GM06990 (cell line): ENCODE data around the gene KRTAP10-9.

ENCODE experiments used
- DNase-seq: peaks from one replicate; pipeline ENCODE4 v3.0.0-alpha.2; 2011; ENCODE audit not compliant: insufficient read length; ENCODE audit errors: extremely low read depth
- H3K27me3 ChIP-seq: replicated peaks from 2 replicates; pipeline ENCODE4 v1.6.0; 2011; ENCODE audit warnings: low read length; ENCODE audit not compliant: control insufficient read depth, insufficient read depth
- H3K36me3 ChIP-seq: 2 replicates; pipeline ENCODE4 v1.5.1; 2011; ENCODE audit warnings: low read length; ENCODE audit not compliant: control insufficient read depth, insufficient read depth
- H3K4me3 ChIP-seq: replicated peaks from 2 replicates; pipeline ENCODE4 v1.5.1; 2011; ENCODE audit warnings: low read depth, mild to moderate bottlenecking, control low read depth, low read length
- CTCF ChIP-seq: IDR thresholded peaks from 2 replicates; pipeline ENCODE4 v1.5.1; 2011; ENCODE audit warnings: low read length, control low read depth, mild to moderate bottlenecking, inconsistent platforms; ENCODE audit not compliant: insufficient read depth, poor library complexity, severe bottlenecking

Gene KRTAP10-9

GRCh38 chr21:44650265-44650972 lies 23.5 kb downstream of the KRTAP10-9 start:
- no peak for TF ChIP-seq CTCF
- Histone ChIP-seq H3K36me3 (no peaks in the 10 kb centered on the region), H3K27me3 (no peaks in the 10 kb centered on the region), H3K4me3 (no peak overlapping the region)
- DNase-seq: no peak

GRCh38 chr21:44650973-44651675 lies 24.2 kb downstream of the KRTAP10-9 start:
- no peaks in the 10 kb centered on the region for H3K36me3 ChIP-seq
- no peak for DNase-seq
- no peaks in the 10 kb centered on the region for H3K27me3 ChIP-seq
- no peak overlapping the region for H3K4me3 ChIP-seq
- TF ChIP-seq CTCF: no peak

GRCh38 chr21:44653123-44653522 lies 26.2 kb downstream of the KRTAP10-9 start:
- H3K27me3 ChIP-seq: no peaks in the 10 kb centered on the region
- DNase-seq: no peak
- TF ChIP-seq CTCF: no peak
- H3K36me3 ChIP-seq: no peaks in the 10 kb centered on the region
- no peak overlapping the region for H3K4me3 ChIP-seq

- no peak for TF ChIP-seq CTCF
- Histone ChIP-seq H3K27me3 (no peaks in the 10 kb centered on the region), H3K36me3 (no peaks in the 10 kb centered on the region), H3K4me3 (no peak overlapping the region)
- DNase-seq: no peak
These were observed 27.0 kb downstream of the KRTAP10-9 start for GRCh38 chr21:44653656-44654575.

- Histone ChIP-seq H3K27me3 (no peaks in the 10 kb centered on the region), H3K4me3 (no peak within 1 kb of the TSS), H3K36me3 (no peaks in the 10 kb centered on the region)
- no peak for TF ChIP-seq CTCF
- no peak for DNase-seq
These were observed 27.8 kb downstream of the KRTAP10-9 start, which contains the start of gene KRTAP12-4 for GRCh38 chr21:44654576-44655175. TSS of gene KRTAP12-4 (minus strand) at chr21:44654659. CDS start at chr21:44654614, 45 bp downstream.
